Choroid plexus epithelial cell (primary cell): ENCODE measurements around the gene SPESP1.
A peak's percentile ranks its signal among the peaks of the same experiment; 100 is the strongest.

ENCODE experiments used
- DNase-seq: peaks from one replicate; pipeline ENCODE4 v3.0.0-alpha.2; 2010; ENCODE audit warnings: low read depth
- H3K4me3 ChIP-seq: 2 replicates; pipeline ENCODE4 v1.5.1; 2011; ENCODE audit warnings: low read depth, mild to moderate bottlenecking, control low read depth, low read length, moderate library complexity
- CTCF ChIP-seq: conservative IDR thresholded peaks from 2 replicates; pipeline ENCODE4 v1.5.1; 2011; ENCODE audit warnings: low read depth, mild to moderate bottlenecking, control low read depth, inconsistent platforms, low read length, moderate library complexity

Gene SPESP1

DNA sequence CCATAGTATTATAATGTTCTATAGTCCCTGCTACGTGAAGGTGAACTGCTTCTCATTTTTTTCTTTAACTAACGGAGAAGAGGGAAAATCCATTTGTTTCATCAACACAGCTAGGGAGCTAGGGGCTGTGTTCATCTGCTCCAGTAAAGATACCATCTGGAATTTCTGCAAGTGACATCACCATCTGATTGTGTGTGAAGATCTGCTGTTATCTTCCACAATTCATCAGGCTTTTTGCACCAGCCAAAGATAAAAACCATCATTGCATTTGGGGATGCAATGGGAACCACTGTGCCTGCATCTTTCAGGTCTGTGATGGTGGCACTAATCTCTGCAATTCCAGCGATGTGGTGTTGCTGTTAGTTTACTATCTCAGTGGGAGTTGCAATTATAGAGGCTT is 48.7 kb downstream of the SPESP1 start:
- DNase-seq, result no peak
- TF ChIP-seq CTCF, result no peak
- no peak overlapping the region for H3K4me3 ChIP-seq

DNA sequence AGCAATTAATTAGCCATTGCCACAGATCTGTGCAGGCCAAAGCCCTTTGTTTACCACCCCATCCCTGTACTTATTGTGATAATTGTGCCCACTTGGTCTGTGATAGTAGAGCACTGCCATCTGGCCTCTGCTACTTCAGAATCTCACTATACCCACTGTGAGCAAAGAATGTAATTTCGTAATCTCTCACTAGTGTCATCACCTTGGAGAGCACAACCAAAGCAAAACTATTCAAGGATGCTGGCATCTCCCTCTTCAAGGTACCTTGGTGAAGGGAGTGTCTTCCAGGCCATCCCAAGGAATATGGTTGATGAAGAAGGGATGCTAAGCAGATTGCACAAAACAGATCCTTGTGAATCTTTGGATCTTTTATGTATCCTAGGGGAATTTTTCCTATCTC is 49.5 kb downstream of the SPESP1 start:
- H3K4me3 ChIP-seq, result no peak overlapping the region
- DNase-seq, result no peak
- TF ChIP-seq CTCF, result no peak

DNA sequence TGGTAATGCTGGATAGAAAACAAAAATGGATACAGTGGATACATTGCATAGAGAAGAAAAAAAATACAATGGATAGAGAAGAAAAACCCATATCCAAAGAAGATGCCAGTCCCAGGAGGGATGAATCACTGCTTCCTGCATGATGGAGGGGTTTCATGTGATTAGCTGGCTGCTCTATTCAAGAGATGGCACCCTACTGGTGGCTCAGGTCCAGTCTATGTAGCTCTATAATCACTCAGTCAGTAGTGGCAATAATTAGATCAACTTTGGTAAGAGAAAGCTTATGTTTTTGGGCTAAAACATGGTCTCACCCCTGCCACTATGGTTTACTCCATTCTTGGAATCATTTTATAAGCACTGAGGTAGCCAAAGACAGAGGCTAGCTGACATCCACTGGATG is 50.5 kb downstream of the SPESP1 start:
- no peak overlapping the region for H3K4me3 ChIP-seq
- no peak for DNase-seq
- no peak for TF ChIP-seq CTCF

- TF ChIP-seq CTCF, result no peak
- no peak for DNase-seq
- no peak overlapping the region for H3K4me3 ChIP-seq
These were observed 51.6 kb downstream of the SPESP1 start for GRCh38 chr15:68981941-68982340.

DNA sequence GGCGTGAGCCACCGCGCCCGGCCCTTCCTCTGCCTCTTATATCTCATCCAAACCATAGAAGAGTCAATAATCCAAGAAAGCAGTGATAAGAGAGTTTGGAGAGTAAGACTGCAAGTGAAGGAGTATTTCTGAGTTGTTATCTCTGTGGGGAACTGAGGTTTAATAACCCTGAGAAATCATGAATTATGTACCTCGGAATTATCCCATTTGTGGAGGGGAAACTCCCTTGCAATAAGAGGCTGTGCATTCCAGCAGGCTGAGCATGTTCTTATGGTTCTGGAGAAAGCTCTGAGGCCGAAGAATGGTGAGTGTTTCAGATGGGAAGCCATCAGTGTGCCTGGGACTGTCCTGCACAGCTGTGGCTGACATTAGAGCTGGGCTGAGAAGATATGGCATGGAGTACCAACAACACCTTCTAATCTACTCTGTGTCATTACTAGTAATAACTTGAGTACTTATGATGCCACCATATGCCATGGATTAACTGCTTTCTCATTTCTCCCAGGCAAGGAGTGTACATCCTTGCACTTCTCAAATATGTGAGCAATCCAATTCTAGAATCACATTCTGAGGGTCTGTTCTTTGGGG is 52.7 kb downstream of the SPESP1 start:
- H3K4me3 ChIP-seq, result no peak overlapping the region
- no peak for TF ChIP-seq CTCF
- DNase-seq, result no peak

DNA sequence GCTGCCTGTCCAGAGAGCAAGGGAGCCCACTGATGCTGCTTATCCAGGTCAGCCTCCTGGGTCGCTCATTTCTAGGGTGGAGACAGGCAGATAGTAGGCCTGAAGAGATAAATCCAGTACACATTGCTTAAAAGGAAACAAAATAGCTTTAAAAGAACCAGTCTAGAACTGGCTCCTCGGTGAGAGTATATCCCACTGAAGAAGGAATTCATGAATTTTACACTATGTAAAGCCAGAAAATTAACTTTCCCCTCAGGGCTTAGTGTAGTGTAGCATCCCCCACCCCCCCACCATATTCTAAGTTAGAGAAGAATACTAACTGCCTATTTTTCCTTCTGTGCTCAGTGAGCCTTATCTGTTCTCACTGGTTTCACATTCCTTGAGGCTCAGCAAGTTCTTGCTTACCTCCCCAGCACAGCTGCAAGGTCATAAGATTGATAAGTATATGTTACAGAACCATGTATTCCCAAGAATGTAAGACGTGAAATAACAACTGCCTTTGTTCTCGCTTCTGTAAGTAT is 53.7 kb downstream of the SPESP1 start:
- peak; percentile 73 for DNase-seq
- TF ChIP-seq CTCF, result no peak
- H3K4me3 ChIP-seq, result no peak overlapping the region

DNA sequence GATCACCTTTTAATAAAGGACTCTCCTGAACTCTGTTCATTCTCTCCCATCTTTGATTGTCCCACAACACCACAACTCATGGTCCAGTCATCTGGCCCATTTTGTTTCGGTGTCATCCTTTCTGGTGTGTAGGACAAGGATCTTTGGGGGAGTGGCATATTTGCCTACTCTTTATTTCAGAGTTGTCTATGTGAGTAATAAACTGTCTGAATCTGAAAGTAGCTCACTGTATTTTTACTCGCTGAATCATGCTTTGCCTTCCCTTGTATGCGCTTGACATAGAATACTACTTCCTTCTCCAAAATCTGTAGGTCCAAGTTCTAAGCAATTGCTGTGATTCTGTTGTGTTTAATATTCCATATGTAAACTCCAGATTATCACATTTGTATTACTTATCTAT is 54.3 kb downstream of the SPESP1 start:
- no peak overlapping the region for H3K4me3 ChIP-seq
- TF ChIP-seq CTCF, result no peak
- DNase-seq, result no peak
